Endothelial cell of umbilical vein (primary cell): ENCODE measurements around the gene KCNE4. TPM values are rescaled to one million over a fixed set of nuclear protein-coding genes. Genes with fewer than 3 reads are reported as not detected.

Experiments
- BruUV-seq: library from RNA; stranded (reverse); fragments of 400-500 nt; replicated peaks from 2 replicates; lab custom pipeline; 2021; lab: Mats Ljungman, UMichigan
- CTCF ChIA-PET: fragments of 300-600, 350-600 bp; sonication (Branson Sonifier 250); formaldehyde crosslinking; loops from one replicate; lab custom pipeline; 2021; ENCODE audit warnings: antibody characterized with exemption, inconsistent platforms; lab: Charles Lee
- POLR2A ChIA-PET: fragments of 300-600, 350-600 bp; sonication (Branson Sonifier 250); formaldehyde crosslinking; loops from one replicate; lab custom pipeline; 2021; ENCODE audit warnings: antibody characterized with exemption, inconsistent platforms; lab: Charles Lee
- DNase-seq: peaks from one replicate; pipeline ENCODE4 v3.0.0-alpha.2; 2011; ENCODE audit warnings: low read depth, low spot score
- FAIRE-seq: peaks from 2 replicates; lab custom pipeline; 2011; peaks lifted over from hg19 to GRCh38; lab: Jason Lieb, UNC
- H2AFZ ChIP-seq: 2 replicates; pipeline ENCODE4 v1.6.0; 2012; ENCODE audit warnings: low read depth, low read length, control low read depth, inconsistent platforms
- H3K27ac ChIP-seq: 2 replicates; pipeline ENCODE4 v1.5.1; 2011; ENCODE audit warnings: low read depth, mild to moderate bottlenecking, control low read depth, low read length, moderate library complexity; ENCODE audit not compliant: insufficient read depth
- H3K27me3 ChIP-seq, 2 experiments: 2 replicates each; pipeline versions ENCODE4 v1.6.0 to v1.6.1; 2011; ENCODE audit warnings: low read length in 2 of 2, mixed read lengths in 1 of 2; ENCODE audit not compliant: control insufficient read depth in 2 of 2, insufficient read depth in 2 of 2
- H3K36me3 ChIP-seq, 2 experiments: 2 replicates in 1 of 2; 3 replicates in 1 of 2; pipeline ENCODE4 v1.5.1; 2011; ENCODE audit warnings: low read length in 2 of 2, mild to moderate bottlenecking in 1 of 2, moderate library complexity in 1 of 2; ENCODE audit not compliant: control insufficient read depth in 2 of 2, insufficient read depth in 2 of 2; ENCODE audit errors: extremely low read depth in 1 of 2
- H3K4me1 ChIP-seq: 3 replicates; pipeline ENCODE4 v1.5.1; 2011; ENCODE audit warnings: mild to moderate bottlenecking, low read length; ENCODE audit not compliant: control insufficient read depth, insufficient read depth; ENCODE audit errors: extremely low read depth
- H3K4me2 ChIP-seq: 2 replicates; pipeline ENCODE4 v1.6.1; 2011; ENCODE audit warnings: low read length, control low read depth, mixed read lengths; ENCODE audit not compliant: insufficient read depth
- H3K4me3 ChIP-seq, 3 experiments: fragments of 200-600 bp in 1 of 3; sonication (generic), shearing (Covaris generic) in 1 of 3; replicated peaks in 1 of 3; 2 replicates each; pipeline ENCODE4 v1.5.1; 2011 to 2016; ENCODE audit warnings: control low read depth in 3 of 3, low read length in 3 of 3, mild to moderate bottlenecking in 2 of 3, inconsistent platforms in 1 of 3, low read depth in 1 of 3, moderate library complexity in 1 of 3; ENCODE audit not compliant: insufficient read depth in 1 of 3
- H3K79me2 ChIP-seq: 2 replicates; pipeline ENCODE4 v1.6.0; 2012; ENCODE audit warnings: low read length, inconsistent platforms; ENCODE audit not compliant: control insufficient read depth, insufficient read depth
- H3K9ac ChIP-seq: replicated peaks from 2 replicates; pipeline ENCODE3; 2011; ENCODE audit warnings: low read length, control low read depth; ENCODE audit not compliant: insufficient read depth; ENCODE audit errors: extremely low read depth
- H3K9me1 ChIP-seq: replicated peaks from 3 replicates; pipeline ENCODE4 v1.6.0; 2011; ENCODE audit warnings: mild to moderate bottlenecking, low read length; ENCODE audit not compliant: control insufficient read depth, insufficient read depth; ENCODE audit errors: extremely low read depth
- H3K9me3 ChIP-seq: replicated peaks from 2 replicates; pipeline ENCODE4 v1.5.1; 2012; ENCODE audit warnings: low read length, inconsistent platforms; ENCODE audit not compliant: control insufficient read depth, insufficient read depth
- H4K20me1 ChIP-seq: replicated peaks from 2 replicates; pipeline ENCODE3; 2011; ENCODE audit warnings: mild to moderate bottlenecking, low read length; ENCODE audit not compliant: control insufficient read depth, insufficient read depth; ENCODE audit errors: extremely low read depth
- CTCF ChIP-seq, 2 donors: IDR thresholded peaks; 1 replicate in 1 of 2; 2 replicates in 1 of 2; pipeline ENCODE4 v1.5.1; 2011; ENCODE audit warnings: low read length in 2 of 2, mild to moderate bottlenecking in 2 of 2, moderate library complexity in 2 of 2, control low read depth in 1 of 2, inconsistent platforms in 1 of 2, low read depth in 1 of 2; ENCODE audit not compliant: insufficient read depth in 1 of 2; ENCODE audit errors: extremely low read depth in 1 of 2
- EZH2 ChIP-seq: IDR thresholded peaks from 2 replicates; pipeline ENCODE4 v1.6.1; 2012; ENCODE audit warnings: borderline replicate concordance, low read depth, mild to moderate bottlenecking, moderate library complexity, low read length, inconsistent platforms; ENCODE audit not compliant: severe bottlenecking
- FOS ChIP-seq: IDR thresholded peaks from 2 replicates; pipeline ENCODE4 v1.6.1; 2011; ENCODE audit warnings: mild to moderate bottlenecking, low read length, moderate library complexity, borderline replicate concordance; ENCODE audit not compliant: insufficient read depth
- GATA2 ChIP-seq: IDR thresholded peaks from 2 replicates; pipeline ENCODE4 v1.7.0; 2011; ENCODE audit warnings: low read depth, mild to moderate bottlenecking, moderate library complexity, mixed read lengths, low read length; ENCODE audit not compliant: insufficient read length, insufficient read depth
- JUN ChIP-seq: IDR thresholded peaks from 2 replicates; pipeline ENCODE4 v1.6.1; 2011; ENCODE audit warnings: borderline replicate concordance, low read depth; ENCODE audit not compliant: insufficient read length, insufficient read depth
- MAX ChIP-seq: IDR thresholded peaks from 2 replicates; pipeline ENCODE4 v1.6.1; 2011; ENCODE audit not compliant: insufficient read depth, insufficient read length
- MYC ChIP-seq: IDR thresholded peaks from one replicate; pipeline ENCODE4 v1.6.1; 2011; ENCODE audit warnings: mild to moderate bottlenecking, low read depth, low read length
- POLR2A ChIP-seq: IDR thresholded peaks from 2 replicates; pipeline ENCODE4 v1.6.1; 2012; ENCODE audit warnings: low read depth, mild to moderate bottlenecking, control low read depth, low read length
- POLR2AphosphoS5 ChIP-seq: IDR thresholded peaks from 2 replicates; pipeline ENCODE4 v1.6.1; 2012; ENCODE audit warnings: low read depth, mild to moderate bottlenecking, control low read depth, low read length, moderate library complexity; ENCODE audit not compliant: insufficient read depth
- dilution Hi-C: fragments of 300-500 bp; cut with MboI; formaldehyde crosslinking; loops from one replicate; pipeline ENCODE4 v1.15.0; 2019; ENCODE audit warnings: low sequenced_read_pairs; ENCODE audit not compliant: extremely low pct_ligation_motif_present
- intact Hi-C: fragments of 100-400 bp; cut with micrococcal nuclease; formaldehyde crosslinking; loops from one replicate; pipeline ENCODE4 v1.10.0; 2022
- polyA plus RNA-seq, 4 experiments: library from polyadenylated mRNA; depleted of rRNA in 3 of 4; stranded (reverse) in 3 of 4; unstranded in 1 of 4; fragments of >200 nt; gene quantifications; 2 replicates each; pipeline versions ENCODE4 v1.2.1 to v1.2.3, GENCODE V29; 2011 to 2012; ENCODE audit warnings: missing spikeins in 1 of 4
- total RNA-seq: library from RNA; stranded (reverse); gene quantifications from 2 replicates; pipeline ENCODE4 v1.2.3, GENCODE V29; 2021

KCNE4 gene
- total and polyA plus RNA-seq, 2 donors (not counting 3 experiments of a cell fraction or from before 2014, with no cell fraction given): 0.01 TPM; not detected in 1

GRCh38 chr2:223047260-223047761 is 4.7 kb upstream of the KCNE4 start:
- no peaks in the 10 kb centered on the region for H3K36me3 ChIP-seq
- H3K4me1 ChIP-seq: peaks cover 14% of the 10 kb centered on the region
- BruUV-seq: no TSS peak
- no peaks in the 10 kb centered on the region for H3K9me3 ChIP-seq
- H3K4me3 ChIP-seq: no peak overlapping the region
- no peak overlapping the region for H3K4me2 ChIP-seq
- ChIA-PET CTCF (no interaction called here), POLR2A (no interaction called here)
- H3K9me1 ChIP-seq: no peaks in the 10 kb centered on the region
- DNase-seq: no peak
- FAIRE-seq: no peak
- dilution Hi-C loops: no loop called here
- peaks cover 0 to 5% of the 10 kb centered on the region in 2 experiments for H3K27me3 ChIP-seq
- intact Hi-C loops: no loop called here
- H3K79me2 ChIP-seq: no peaks in the 10 kb centered on the region
- H3K9ac ChIP-seq: no peak overlapping the region
- no peak for TF ChIP-seq POLR2A
- TF ChIP-seq CTCF (IDR thresholded peaks at IDR 0.05; ENCODE audit: extremely low read depth in 1 of 2, insufficient read depth in 1 of 2, low read depth in 1 of 2, low read length in 2 of 2): no peak
- TF ChIP-seq MAX: no peak
- TF ChIP-seq FOS: no peak
- TF ChIP-seq GATA2: no peak
- TF ChIP-seq EZH2: no peak
- TF ChIP-seq MYC: no peak
- no peak for TF ChIP-seq POLR2AphosphoS5
- no peak for TF ChIP-seq JUN
- H3K27ac ChIP-seq: no peak overlapping the region
- H4K20me1 ChIP-seq: no peaks in the 10 kb centered on the region
- no peak overlapping the region for H2AFZ ChIP-seq
